ENCODE data around the gene OR2T35. TPM values are rescaled to one million over a fixed set of nuclear protein-coding genes. Genes with fewer than 3 reads are reported as not detected.

OR2T35 gene
- total and polyA plus RNA-seq, 2 donors (not counting 3 experiments of a cell fraction or from before 2014, with no cell fraction given), result not detected

- Histone ChIP-seq H3K4me1 (ENCODE audit: control insufficient read depth, extremely low read depth, insufficient read depth, low read length) (no peaks in the 10 kb centered on the region), H2AFZ (ENCODE audit: low read depth, low read length) (no peak overlapping the region), H3K79me2 (ENCODE audit: control insufficient read depth, insufficient read depth, low read length) (no peaks in the 10 kb centered on the region), H3K4me3 (replicated peaks in 1 of 3; ENCODE audit: insufficient read depth in 1 of 3, low read depth in 1 of 3, low read length in 3 of 3) (no peak overlapping the region), H4K20me1 (replicated peaks; ENCODE audit: control insufficient read depth, extremely low read depth, insufficient read depth, low read length) (no peaks in the 10 kb centered on the region), H3K9me1 (replicated peaks; ENCODE audit: control insufficient read depth, extremely low read depth, insufficient read depth, low read length) (no peaks in the 10 kb centered on the region), H3K9ac (replicated peaks; ENCODE audit: extremely low read depth, insufficient read depth, low read length) (no peak overlapping the region), H3K27me3 (ENCODE audit: control insufficient read depth in 2 of 2, insufficient read depth in 2 of 2, low read length in 2 of 2) (no peaks in the 10 kb centered on the region), H3K4me2 (ENCODE audit: insufficient read depth, low read length) (no peak overlapping the region), H3K27ac (ENCODE audit: insufficient read depth, low read depth, low read length) (no peak overlapping the region), H3K36me3 (ENCODE audit: control insufficient read depth in 2 of 2, extremely low read depth in 1 of 2, insufficient read depth in 2 of 2, low read length in 2 of 2) (no peaks in the 10 kb centered on the region), H3K9me3 (replicated peaks; ENCODE audit: control insufficient read depth, insufficient read depth, low read length) (no peaks in the 10 kb centered on the region)
- TF ChIP-seq MAX (IDR thresholded peaks at IDR 0.05; ENCODE audit: insufficient read depth, insufficient read length) (no peak), POLR2A (IDR thresholded peaks at IDR 0.05; ENCODE audit: low read depth, low read length) (no peak), GATA2 (IDR thresholded peaks at IDR 0.05; ENCODE audit: insufficient read depth, insufficient read length, low read depth, low read length) (no peak), JUN (IDR thresholded peaks at IDR 0.05; ENCODE audit: borderline replicate concordance, insufficient read depth, insufficient read length, low read depth) (no peak), POLR2AphosphoS5 (IDR thresholded peaks at IDR 0.05; ENCODE audit: insufficient read depth, low read depth, low read length) (no peak), EZH2 (IDR thresholded peaks at IDR 0.05; ENCODE audit: borderline replicate concordance, low read depth, low read length, severe bottlenecking) (no peak), MYC (IDR thresholded peaks at IDR 0.05; ENCODE audit: low read depth, low read length) (no peak)
- TF ChIP-seq, protein P1, sequence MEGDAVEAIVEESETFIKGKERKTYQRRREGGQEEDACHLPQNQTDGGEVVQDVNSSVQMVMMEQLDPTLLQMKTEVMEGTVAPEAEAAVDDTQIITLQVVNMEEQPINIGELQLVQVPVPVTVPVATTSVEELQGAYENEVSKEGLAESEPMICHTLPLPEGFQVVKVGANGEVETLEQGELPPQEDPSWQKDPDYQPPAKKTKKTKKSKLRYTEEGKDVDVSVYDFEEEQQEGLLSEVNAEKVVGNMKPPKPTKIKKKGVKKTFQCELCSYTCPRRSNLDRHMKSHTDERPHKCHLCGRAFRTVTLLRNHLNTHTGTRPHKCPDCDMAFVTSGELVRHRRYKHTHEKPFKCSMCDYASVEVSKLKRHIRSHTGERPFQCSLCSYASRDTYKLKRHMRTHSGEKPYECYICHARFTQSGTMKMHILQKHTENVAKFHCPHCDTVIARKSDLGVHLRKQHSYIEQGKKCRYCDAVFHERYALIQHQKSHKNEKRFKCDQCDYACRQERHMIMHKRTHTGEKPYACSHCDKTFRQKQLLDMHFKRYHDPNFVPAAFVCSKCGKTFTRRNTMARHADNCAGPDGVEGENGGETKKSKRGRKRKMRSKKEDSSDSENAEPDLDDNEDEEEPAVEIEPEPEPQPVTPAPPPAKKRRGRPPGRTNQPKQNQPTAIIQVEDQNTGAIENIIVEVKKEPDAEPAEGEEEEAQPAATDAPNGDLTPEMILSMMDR (IDR thresholded peaks at IDR 0.05; ENCODE audit: extremely low read depth in 1 of 2, insufficient read depth in 1 of 2, low read depth in 1 of 2, low read length in 2 of 2), result no peak
- CTCF ChIA-PET, result no interaction called here
- no TSS peak for BruUV-seq (replicated peaks)
- intact Hi-C loops (cut with micrococcal nuclease), result no loop called here
- POLR2A ChIA-PET, result no interaction called here
- DNase-seq (ENCODE audit: low read depth, low spot score) (no peak), FAIRE-seq (no peak)
- dilution Hi-C loops (cut with MboI; ENCODE audit: extremely low pct_ligation_motif_present, low sequenced_read_pairs), result no loop called here
Measured at GRCh38 chr1:248592655-248593054, 52.4 kb downstream of the OR2T35 start.
